Posterior cingulate gyrus (tissue), 11 donors: Measurements from ENCODE around the gene AGPAT2.

Experiments used
- DNase-seq, 10 donors: peaks; one replicate each; pipeline versions ENCODE4 v3.0.0 to v3.0.0-alpha.2; 2020 to 2021; ENCODE audit warnings: mixed read lengths in 3 of 10
- intact Hi-C: fragments of 100-400 bp; cut with DNase I; formaldehyde crosslinking; loops from one replicate; pipeline ENCODE4 v1.15.1; 2023

Gene AGPAT2

DNA sequence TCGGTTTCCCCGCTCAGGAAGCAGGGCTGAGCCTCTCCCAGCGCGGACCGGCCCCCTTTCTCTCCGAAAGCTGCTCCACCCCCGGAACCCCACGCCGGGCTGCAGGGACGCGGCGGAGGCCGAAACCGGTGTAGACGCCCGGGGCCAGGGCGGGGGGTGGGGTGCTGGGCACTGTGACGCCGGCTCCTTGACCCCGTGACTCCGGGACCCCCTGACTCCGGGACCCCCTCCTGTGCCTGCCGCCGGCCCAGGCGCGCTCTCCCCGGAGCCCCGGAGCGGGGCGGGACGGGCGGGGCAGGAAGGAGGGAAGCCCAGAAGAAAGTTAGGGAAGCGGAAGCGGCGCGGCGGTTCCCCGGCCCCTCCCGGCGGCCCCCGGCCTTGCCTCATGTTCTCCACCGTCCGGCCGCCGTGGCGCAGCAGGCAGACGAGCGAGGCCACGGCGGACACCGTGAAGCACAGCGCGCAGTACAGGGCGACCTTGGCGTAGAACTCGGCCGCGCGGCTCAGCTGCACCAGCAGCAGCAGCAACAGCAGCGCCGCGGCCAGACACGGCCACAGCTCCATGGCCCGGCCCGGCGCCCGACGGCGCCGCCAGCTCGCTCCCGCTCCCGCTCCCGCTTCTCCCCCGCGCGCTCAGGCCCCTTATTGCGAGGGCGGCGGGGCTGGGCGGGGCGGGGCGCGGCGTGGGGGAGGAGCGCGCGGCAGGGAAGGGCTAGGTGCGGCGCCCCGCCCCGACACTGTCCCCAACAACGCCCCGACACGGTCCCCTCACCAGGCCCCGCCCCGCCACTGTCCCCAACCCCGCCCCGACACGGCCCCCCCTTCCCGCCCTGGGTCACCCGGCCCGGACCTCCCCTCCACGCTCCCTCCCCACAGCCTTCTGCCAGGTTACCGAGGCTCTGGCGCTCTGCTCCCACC lies at the start of gene AGPAT2:
Gene AGPAT2, minus strand, starts transcription at position 664 of the 918 bp plus-strand sequence. Its CDS starts 100 bp downstream, at position 564.
- peak in 2 of 10 donors; percentile 31 to 42 for DNase-seq
- intact Hi-C loops: no loop called here

DNA sequence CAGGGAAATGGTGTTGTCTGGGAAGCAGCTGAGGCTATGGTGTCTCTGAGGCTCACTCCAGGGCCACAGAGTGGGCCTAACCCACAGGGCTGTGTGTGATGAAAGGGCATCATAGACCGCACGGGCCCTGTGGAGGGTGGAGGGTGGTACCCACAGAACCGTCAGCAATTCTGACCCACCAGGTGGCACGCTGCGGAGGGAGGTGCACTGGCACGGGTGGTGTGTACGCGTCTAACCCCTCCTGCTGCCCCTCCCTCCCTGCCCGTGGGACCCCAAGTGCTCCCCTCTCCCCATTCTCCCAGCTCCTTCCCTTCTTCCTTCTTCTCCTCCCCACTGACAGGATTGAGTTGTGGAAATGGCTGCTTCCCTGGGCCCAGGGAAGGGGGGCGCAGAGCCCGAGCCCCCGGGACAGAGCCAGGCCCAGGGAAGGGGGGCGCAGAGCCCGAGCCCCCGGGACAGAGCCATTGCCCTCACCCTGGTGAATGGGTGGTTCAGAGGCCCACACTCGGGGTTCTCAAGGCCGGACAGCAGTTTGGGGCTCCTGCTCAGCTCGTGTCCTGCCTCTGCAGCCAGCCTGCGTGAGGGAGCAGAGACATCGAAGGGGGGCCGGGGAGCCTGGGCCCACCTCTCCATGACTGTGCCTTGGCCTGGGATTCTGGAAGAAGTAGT lies 48.7 kb upstream of the AGPAT2 start:
- intact Hi-C loops: no loop called here
- no peak for DNase-seq

DNA sequence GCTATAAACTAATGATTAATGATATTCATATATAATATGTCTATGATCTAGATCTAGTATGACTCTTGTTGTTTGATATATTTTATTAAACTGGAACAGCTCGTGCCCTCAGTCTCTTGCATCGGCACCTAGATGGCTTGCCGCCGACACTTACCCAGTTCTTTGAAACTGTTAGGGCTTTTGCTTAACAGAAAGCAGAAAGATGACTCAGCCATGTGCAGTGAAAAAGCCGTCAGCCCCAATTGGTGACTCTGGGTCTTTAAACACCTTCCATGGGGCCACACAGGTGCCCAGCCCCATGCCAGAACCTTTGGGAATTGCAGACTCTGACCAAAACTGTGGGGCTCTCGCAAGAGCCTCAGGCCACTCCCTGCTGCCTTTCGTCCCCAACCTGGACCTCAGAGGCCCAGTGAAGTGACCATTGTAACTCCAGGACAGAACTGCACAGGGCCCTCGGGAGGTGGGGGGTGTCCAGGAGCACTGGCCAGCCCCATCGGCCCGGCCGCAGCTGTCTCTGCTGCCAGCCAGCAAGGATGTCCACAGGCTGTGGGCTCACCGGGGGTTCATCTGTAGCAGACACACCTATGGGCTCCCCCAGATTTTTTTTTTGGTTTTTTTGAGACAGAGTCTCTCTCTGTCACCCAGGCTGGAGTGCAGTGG lies 47.7 kb upstream of the AGPAT2 start:
- DNase-seq: no peak
- intact Hi-C loops: no loop called here

DNA sequence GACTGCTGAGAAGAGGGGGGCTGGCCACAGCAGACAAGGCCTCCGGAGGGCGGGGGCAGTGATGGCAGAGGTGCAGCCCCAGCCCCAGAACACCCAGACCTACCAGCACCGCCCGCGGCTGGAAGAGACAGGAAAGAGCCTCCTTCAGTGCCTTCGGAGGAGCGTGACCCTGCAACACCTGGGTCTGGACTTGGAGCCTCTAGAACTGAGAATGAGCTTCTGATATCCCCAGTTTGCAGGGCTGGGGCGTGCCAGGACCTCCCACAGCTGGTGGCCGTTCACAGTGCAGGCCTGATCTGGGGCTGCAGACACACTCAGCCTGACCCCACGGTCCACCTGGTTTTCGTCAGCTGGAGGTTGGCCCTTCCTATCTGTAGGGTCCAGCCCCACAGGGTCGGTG lies 46.4 kb upstream of the AGPAT2 start:
- DNase-seq: no peak
- intact Hi-C loops: no loop called here

DNA sequence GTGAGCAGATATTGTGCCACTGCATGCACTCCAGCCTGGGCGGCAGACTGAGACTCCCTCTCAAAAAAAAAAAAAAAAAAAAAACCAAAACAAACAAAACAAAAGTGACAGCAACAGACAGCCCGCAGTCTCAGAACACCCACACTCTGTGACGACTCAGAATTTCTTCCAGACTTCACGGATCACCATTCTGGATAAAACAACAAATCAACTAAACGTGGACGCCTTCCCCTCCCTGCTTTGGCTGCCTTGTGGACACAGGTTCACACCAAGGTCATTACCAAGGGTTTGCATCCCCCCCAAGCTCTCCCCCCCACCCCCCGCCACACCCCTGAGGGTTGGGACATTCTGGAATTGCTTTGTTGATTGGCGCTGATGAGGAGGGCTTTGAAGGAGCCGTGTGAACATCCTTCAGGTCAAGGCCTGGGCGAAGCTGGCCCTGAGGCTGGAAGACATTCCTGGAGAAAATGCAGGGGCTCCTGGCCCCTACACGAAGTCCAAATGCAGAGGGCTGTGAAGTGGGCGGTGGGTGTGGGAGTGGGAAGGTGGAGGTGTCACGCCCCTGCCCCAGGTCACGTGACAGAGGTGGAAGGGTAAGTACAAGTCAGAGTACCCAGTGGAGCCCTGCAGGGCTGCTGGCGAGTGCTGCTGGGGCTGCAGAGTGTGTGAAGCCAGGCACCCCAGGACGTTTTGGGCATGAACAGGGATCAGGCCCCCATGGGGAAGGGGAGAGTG lies 45.4 kb upstream of the AGPAT2 start:
- no peak for DNase-seq

DNA sequence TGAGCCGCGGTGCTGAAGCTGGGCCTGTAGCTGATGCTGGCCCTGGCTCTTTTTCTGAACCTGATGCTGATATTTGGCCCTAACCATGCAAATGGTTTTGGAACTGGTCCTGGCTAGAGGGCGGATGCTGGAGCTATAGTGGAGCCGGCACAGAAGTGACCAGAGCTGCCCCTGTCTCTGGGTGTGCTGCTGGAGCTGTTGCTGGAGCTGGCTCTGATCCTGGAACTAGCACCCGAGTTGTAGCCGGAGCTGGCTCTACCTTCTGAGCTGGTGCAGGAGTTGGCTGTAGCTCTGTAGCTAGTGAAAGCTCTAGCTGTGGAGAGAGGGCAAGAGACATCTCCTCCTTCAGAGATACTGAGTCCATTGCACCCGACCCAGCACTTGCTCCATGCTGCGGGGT lies 42.7 kb upstream of the AGPAT2 start:
- no peak for DNase-seq
- intact Hi-C loops: no loop called here

More for the DNA sequence above, 45.4 kb upstream of the AGPAT2 start:
- intact Hi-C loops: no loop called here

DNA sequence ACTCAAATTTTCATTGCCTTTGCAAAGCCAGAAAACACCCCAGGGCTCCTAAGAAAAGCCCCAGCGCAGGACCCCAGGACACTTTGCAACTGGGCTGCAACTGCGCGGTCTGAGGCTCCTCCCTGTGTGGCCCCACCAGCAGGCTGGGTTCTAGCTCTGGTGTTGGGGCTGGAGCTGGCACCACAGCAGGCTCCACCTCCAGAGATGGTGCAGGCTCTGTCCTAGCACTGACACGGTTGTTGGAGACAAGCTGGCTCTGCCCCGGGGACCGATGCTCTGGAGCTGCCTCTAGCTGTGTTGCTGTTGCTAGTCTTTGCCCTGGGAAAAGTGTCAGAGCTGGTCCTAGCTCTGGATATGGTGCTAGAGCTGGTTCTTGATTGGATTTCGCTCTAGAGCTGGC lies 41.9 kb upstream of the AGPAT2 start:
- peak in 3 of 10 donors; percentile 40 to 91 (median 82) for DNase-seq

DNA sequence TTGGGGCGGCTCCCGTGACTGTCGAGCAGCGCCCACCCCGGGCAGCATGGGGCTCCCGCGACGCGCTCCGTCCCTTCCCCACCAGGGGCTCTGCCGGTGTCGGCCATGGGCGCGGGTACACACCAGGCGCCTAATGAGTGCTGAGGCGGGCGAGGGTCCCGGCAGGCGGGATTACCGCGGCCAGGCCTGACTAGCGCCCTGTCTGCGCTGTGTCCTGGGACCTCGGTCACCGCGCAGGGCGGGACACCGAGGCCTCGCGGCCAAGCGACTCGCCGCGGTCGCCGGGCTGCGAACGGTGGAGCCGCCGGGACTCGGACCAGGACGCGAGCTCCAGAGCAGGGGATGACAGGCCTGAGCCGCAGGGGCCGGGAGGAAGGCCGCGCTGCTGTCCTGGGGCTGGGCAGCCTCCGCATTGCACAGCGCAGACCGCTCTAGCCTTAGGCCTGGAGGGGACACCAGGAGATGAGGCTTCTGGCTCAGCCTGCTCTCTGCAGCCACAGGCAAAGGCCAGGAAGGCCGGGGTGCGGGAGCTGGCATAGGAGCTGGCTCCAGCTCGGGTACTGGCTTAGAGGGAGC lies 41.4 kb upstream of the AGPAT2 start:
- intact Hi-C loops: no loop called here
- no peak for DNase-seq

More for the DNA sequence above, 41.9 kb upstream of the AGPAT2 start:
- intact Hi-C loops: no loop called here

DNA sequence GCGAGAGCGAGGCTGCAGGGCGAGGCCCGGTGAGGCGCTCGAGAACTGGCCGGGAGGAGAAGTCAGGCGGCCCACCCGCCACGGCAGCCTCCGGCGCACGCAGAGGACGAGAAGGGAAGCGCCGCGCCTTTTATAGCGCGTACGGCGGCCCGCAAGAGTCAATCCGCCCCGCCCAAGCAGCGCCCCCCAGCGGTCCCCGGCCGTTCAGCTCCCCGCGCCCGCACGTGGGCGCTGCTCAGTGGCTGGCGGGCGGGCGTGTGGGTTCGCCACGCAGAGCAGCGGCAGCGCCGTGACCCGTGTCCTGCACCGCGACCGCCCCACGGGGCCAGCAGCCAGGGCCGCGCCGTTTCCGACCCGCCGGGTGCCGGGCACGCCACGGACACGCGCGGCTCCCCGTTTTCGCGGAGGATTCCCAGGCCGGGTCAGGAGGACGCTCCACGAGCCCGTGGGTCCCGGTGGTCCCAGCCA lies 40.9 kb upstream of the AGPAT2 start:
- intact Hi-C loops: no loop called here
- DNase-seq: peak; percentile 79 to 97 (median 86)

DNA sequence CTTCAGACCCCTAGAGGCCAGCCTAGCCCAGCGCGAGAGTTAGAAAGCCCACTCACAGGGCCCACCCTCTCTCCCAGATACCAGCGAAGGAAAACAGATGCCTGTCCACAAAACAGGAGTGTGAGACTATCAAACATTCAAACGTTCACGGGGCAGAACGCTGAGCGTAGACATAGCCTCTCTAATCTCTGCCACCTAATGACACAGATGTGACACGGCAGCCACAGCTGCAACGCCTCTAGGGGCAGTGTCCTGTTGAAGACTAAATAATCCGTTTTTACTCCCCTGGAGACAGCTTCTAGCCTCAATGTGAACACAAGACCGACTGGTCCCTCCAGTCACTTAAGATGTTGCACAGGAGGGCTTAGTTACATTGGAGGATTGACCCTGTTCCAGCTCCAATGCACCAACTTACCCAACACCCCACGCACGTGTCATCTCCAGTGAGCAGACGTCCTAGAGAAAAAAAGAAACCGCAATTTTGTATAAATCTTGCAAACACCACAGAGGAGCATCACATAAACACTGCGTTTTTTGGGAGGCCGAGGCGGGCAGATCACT lies 39.5 kb upstream of the AGPAT2 start:
- no peak for DNase-seq
- intact Hi-C loops: no loop called here

DNA sequence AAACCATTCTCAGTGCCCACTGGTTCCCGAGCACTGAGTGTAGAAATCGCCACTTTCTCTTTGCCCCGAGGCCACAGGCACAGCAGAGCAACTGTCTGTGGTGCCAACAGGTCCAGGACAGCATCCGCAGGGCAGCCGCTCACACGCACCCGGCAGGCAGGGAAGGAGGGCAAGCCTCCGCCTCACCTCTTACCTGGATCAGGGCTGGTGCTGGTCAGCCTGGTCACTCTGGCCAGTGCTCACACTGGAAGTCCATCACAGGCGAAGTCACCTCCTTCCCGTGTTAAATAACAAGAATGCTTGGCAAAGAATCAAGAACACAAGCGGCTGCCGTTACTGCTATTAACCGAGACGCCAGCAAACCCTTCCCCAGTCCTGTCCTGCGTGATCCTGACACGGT lies 38.9 kb upstream of the AGPAT2 start:
- DNase-seq: no peak
- intact Hi-C loops: no loop called here

DNA sequence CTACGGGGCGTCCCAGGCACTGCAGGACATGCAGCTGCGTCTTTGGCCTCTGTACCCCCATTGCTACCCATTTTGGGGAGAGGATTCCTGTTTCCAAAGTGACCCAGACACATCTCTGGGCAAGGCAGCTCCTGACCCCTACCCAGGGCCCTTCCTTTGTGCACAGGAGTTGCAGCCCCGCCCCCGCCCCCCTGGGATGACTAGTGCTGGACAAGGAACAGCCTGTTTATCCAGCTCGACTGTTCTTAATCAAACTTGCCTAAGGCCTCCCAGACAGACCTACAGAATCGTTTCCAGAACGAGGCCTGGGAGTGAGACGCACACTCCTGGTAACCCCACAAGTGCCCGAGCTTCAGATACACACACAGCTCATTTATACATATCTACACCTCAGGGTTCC lies 38.4 kb upstream of the AGPAT2 start:
- DNase-seq: no peak
- intact Hi-C loops: no loop called here

DNA sequence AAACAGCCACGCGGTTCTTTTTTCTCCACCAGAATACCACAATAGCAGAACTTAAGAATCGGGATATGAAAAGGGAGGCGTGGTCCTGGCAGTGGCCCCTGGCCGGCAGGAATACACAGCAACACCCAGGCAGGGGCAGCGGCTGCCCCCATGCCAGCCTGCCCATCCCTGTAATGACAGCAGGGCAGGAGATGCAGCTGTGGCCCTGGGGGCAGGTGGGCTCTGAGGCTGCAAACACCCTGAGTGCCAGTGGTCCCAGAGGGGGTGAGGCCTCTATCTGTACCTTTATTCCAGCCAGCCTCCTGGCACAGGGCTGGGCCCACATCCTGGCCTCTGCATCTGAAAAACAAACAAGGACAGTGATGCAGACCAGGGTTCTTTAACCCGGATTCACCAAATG lies 37.5 kb upstream of the AGPAT2 start:
- intact Hi-C loops: no loop called here
- DNase-seq: no peak

DNA sequence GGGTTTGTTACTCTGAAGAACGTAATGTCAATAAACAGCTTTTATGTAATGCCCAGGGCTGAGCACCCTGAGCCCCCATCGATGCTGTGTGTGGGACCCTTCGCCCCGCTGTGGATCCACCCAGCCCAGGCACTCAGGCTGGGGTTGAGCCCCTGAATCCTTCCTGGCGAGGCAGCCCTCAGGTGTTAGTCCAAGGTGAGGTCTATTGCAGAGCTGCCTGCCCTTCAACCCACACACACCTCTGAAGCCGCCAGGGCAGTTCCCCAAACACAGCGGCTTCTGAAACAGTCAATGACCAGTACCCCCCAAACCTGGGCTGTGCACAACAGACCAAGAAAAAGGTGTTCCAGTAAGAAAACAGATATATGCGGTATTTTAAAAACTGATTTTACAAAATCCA lies 36.7 kb upstream of the AGPAT2 start:
- DNase-seq: no peak
- intact Hi-C loops: no loop called here

DNA sequence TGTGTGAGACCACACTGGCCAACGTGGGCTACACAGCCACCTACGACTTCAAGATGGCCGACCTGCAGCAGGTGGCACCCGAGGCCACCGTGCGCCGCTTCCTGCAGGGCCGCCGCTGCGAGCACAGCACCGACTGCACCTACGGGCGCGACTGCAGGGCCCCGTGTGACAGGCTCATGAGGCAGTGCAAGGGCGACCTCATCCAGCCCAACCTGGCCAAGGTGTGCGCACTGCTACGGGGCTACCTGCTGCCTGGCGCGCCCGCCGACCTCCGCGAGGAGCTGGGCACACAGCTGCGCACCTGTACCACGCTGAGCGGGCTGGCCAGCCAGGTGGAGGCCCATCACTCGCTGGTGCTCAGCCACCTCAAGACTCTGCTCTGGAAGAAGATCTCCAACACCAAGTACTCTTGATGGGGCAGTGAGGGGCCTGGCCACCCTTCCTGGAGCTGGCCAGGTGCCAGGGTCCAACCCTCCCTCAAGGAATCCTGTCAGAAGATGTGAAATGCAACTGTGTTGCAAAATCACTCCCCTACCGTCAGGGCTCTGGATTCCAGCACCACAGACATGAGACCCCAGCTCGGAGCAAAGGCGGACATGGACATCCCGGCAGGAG lies 36.2 kb upstream of the AGPAT2 start:
- no peak for DNase-seq
- intact Hi-C loops: no loop called here

DNA sequence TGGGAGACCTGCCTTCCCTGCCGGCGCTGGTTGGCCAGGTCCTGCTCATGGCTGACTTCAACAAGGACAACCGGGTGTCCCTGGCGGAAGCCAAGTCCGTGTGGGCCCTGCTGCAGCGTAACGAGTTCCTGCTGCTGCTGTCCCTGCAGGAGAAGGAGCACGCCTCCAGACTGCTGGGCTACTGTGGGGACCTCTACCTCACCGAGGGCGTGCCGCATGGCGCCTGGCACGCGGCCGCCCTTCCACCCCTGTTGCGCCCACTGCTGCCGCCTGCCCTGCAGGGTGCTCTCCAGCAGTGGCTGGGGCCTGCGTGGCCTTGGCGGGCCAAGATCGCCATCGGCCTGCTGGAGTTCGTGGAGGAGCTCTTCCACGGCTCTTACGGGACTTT lies 35.7 kb upstream of the AGPAT2 start:
- intact Hi-C loops: no loop called here
- no peak for DNase-seq

DNA sequence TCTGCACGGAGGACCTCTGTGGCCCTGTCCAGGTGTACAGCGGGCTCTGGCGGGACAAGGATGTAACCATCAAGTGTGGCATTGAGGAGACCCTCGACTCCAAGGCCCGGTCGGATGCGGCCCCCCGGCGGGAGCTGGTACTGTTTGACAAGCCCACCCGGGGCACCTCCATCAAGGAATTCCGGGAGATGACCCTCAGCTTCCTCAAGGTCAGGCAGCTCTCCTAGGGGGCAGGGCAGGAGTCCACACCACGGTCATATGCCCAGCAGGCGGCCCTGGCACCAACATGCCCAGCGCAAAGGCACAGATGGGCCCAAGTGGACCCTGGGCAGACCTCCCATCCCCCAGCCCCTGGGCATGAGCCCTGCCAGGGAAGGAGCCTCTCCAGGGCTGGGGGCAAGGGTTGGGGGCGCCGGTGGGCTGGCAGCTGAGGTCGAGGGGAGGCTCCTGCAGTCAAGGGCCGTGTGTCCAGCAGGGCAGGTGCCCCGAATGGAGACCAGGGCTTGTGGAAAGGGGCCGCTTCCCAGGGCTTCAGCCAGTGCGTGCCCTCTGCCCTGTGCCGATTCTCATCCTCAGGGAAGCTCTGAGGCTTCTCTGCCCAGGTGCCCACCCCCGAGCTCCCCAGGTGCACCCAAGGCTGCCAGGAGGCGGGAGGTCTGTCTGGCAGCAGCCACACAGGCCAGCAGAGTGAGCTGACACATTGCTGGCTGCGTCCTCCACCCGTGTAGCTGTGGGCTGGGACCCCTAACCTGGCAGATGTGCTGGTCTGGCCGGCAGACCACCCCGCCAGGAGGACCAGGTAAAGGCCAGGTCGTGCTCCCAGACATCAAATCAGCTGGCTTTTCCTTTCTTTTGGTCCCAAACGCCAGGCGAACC lies 35.1 kb upstream of the AGPAT2 start:
- intact Hi-C loops: no loop called here

DNA sequence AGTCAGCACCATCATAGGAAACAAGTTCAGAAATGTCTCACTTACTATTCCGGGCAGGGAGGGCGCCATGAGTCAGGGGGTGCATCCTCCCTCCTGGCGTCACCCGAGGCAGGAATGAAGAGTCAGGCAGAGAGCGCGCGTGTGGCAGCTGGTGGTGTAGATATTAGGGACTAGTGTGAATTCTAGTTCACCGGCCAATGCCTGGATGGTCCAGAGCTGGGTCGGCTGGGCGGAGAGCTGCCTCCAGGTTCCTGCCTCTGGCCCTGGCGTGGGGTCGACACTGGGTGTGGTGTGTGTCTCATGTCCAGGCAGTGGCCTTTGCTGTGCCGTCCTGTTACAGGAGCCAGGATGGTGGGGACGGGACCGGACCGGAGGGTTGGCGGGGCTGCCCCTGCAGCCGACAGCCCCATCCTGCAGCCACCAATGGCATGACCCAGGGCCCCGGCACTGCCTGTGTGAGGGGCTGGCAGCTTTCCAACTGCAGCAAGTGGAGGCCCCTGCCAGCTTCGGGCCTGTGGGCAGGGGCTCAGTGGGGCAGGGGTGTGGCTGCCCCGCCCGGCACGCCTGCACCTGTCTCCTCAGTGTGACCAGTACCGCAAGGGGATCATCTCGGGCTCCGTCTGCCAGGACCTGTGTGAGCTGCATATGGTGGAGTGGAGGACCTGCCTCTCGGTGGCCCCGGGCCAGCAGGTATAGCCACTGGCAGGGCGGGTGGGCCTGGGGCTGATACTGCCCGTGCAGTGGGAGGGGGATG lies 34.3 kb upstream of the AGPAT2 start:
- intact Hi-C loops: no loop called here
- no peak for DNase-seq

More for the DNA sequence above, 35.1 kb upstream of the AGPAT2 start:
- DNase-seq: no peak
